SK-N-DZ (cell line): ENCODE measurements around the gene MAJIN.
A peak's percentile ranks its signal among the peaks of the same experiment; 100 is the strongest.

Experiments used
- DNase-seq: peaks from one replicate; pipeline ENCODE4 v3.0.0-alpha.2; 2015; ENCODE audit warnings: low spot score

Gene MAJIN

GRCh38 chr11:64914123-64914522 lies 57.8 kb downstream of the MAJIN start:
- no peak for DNase-seq

DNA sequence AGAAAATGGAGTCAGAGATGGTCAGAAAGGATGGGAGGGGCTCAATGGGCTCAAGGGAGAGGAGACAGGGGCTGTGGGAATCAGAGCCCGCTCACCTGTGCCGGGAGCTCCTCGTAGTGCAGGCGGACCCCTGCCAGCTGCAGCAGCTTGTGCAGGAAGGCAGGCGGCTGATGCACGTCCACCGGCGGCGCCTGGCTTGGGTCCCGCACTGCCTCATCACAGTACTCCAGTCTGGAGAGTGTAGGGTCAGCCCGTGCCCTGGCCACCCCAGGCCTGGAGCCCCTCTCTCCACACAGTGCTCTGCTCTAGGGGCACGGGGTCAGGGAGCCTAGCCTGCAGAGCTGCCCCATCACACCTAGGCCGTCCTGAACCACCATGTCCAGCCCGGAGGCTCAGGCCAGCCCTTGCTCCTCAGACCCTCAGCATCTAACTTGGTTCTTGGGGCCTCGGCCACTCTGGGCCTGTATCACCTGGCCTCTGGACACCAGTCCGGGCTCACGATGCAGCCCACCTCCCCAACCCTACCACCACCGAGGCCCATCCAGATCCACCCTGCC lies 58.7 kb downstream of the MAJIN start:
- no peak for DNase-seq

DNA sequence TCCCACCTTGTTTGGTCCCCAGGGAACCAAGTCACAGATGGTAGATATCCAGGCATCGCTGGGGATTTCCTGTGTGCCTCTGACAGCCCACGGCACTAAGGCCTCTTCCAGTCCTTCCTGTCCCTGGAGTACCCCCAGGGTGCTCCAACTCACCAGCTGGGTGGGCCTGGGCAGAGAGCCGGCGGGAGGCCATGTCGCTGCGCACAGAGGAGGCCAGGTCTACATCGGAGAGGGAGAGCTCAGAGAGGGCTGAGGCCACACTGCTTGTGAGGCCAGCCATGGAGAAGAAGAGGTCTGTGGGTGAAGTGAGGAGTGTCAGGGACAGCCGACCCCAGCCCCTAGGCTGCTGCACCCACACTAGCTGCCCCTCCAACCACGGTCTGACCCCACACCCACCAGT lies 60.2 kb downstream of the MAJIN start:
- DNase-seq = no peak

- no peak for DNase-seq
These were observed 60.8 kb downstream of the MAJIN start for GRCh38 chr11:64911142-64911541.

GRCh38 chr11:64910451-64911093 lies 61.3 kb downstream of the MAJIN start:
- no peak for DNase-seq

GRCh38 chr11:64909653-64910343 lies 62.1 kb downstream of the MAJIN start:
- no peak for DNase-seq

- no peak for DNase-seq
These were observed 63.1 kb downstream of the MAJIN start for GRCh38 chr11:64908766-64909165.

GRCh38 chr11:64906314-64906635 lies 65.6 kb downstream of the MAJIN start:
- DNase-seq = no peak

GRCh38 chr11:64905516-64906313 lies 66.2 kb downstream of the MAJIN start:
- DNase-seq = no peak

GRCh38 chr11:64903291-64903833 lies 68.5 kb downstream of the MAJIN start:
- no peak for DNase-seq

GRCh38 chr11:64902102-64902900 lies 69.6 kb downstream of the MAJIN start:
- no peak for DNase-seq

DNA sequence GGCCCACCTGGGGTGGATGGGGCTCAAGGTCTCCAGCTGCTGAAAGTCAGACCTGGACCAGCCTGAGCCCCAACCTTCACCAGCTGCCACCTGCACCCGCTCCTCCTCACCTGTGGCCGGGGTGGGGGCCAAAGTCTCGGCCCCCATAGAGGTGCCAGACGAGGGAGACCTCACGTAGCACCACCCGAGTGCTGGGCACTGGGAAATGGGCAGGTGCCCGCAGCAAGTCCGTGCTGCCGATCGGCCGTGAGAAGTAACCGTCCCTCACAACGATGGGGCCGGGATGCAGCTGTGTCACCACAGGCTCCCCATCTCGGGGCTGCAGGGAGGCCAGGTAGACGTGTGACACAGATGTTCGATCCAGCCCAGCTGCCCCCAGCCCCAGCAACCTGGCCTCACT lies 71.1 kb downstream of the MAJIN start:
- DNase-seq = no peak

- no peak for DNase-seq
These were observed 71.6 kb downstream of the MAJIN start for GRCh38 chr11:64900263-64900678.

- no peak for DNase-seq
These were observed 73.4 kb downstream of the MAJIN start for GRCh38 chr11:64898541-64898940.

- no peak for DNase-seq
These were observed 73.8 kb downstream of the MAJIN start for GRCh38 chr11:64898076-64898445.

GRCh38 chr11:64897381-64898075 lies 74.4 kb downstream of the MAJIN start:
- DNase-seq = no peak

GRCh38 chr11:64896448-64897022 lies 75.4 kb downstream of the MAJIN start:
- DNase-seq = no peak

DNA sequence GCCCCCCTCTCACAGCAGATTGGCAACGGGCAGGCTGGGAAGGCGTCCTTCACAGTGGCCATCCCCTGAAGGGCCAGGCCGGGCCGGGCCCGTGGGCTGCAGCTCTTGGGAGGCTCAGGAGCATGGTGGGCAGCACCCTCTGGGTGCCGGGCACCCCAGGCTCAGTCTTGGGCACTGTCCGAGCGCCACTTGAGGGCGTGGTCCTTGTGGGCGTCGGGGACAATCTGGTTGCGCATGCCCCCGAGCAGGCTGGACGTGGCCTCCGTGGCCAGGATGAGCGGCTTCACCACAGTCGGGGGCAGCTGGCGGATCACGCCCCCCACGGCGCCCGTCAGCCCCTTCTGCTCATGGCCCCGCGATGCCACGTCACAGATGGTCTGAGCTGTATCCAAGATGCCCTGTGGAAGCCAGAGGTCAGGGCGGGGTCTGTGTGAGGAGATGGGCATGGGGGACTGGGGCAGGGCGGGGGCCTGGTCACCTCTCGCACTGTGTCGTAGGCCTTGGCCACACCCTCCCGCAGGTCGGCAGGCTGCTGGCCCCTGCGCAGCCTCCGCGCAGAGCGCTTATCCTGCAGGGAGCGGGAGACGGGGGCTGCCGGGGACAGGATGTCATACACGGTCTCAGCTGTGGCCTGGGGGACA lies 77.0 kb downstream of the MAJIN start:
- no peak for DNase-seq

DNA sequence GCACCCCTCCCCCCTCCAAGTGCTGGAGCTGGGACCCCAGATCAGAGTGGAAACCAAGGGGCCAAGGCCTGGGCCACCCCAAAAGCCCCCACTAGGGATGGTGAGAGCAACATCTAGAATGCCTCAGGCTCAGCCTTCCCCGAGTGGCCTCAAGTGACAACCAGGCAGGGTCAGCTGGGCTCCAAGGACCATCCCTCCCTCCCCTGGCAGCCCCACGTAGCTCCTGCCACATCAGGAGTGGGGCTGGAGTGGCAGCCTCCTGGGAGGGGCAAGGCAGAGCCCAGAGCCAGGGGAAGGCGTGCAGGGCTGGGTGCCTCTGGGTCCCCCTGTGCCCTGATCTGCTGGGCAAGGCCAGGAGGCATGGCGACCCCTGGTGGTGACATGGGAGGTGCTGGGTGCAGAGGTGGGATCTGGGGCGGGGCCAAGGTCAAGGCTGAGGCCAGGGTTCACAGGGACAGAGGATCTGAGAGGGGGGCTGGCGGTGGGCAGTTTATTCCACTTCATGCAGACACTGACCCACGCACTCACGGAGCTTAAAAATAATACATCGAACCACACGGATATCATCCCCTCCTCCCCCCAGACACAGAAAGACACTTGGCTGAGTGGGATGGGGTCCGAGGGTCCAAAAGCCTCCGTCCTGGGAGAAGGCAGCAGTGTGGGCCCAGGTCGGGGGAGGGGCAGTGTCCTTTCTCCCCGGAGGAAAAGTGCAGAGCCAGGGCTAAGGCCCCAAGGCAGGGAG lies 77.7 kb downstream of the MAJIN start:
- peak; percentile 76 for DNase-seq
